Ovary (tissue), 9 donors: Measurements from ENCODE around the gene ARG2. TPM values are rescaled to one million over a fixed set of nuclear protein-coding genes. Genes with fewer than 3 reads are reported as not detected.
A peak's percentile ranks its signal among the peaks of the same experiment; 100 is the strongest.
"Not testable (repeated sequence)": the region's sequence is repeated elsewhere in the genome, so short reads cannot be mapped to it uniquely, and the experiment has no call there.

ENCODE experiments used
- DNase-seq, 5 donors: peaks; one replicate each; pipeline ENCODE4 v3.0.0-alpha.2; 2019 to 2020
- H3K27ac ChIP-seq, 2 donors: fragments of 200-600 bp; one replicate each; pipeline versions ENCODE4 v1.5.1 to v1.8.0; 2019 to 2022
- H3K27me3 ChIP-seq: fragments of 200-600 bp; one replicate; pipeline ENCODE4 v1.8.0; 2022
- H3K36me3 ChIP-seq: fragments of 200-600 bp; sonication (generic); one replicate; pipeline ENCODE4 v1.5.1; 2019
- H3K4me1 ChIP-seq: one replicate; pipeline ENCODE4 v1.8.1; 2013; ENCODE audit warnings: mild to moderate bottlenecking, moderate library complexity; ENCODE audit not compliant: insufficient read depth
- H3K4me3 ChIP-seq: fragments of 200-600 bp; sonication (generic); one replicate; pipeline ENCODE4 v1.5.1; 2017
- H3K9me3 ChIP-seq, 2 donors: fragments of 200-600 bp in 1 of 2; sonication (generic) in 1 of 2; one replicate each; pipeline versions ENCODE4 v1.5.1 to v1.8.1; 2013 to 2019; ENCODE audit warnings: mild to moderate bottlenecking in 1 of 2, moderate library complexity in 1 of 2
- EP300 ChIP-seq: sonication (generic); formaldehyde crosslinking; IDR thresholded peaks from one replicate; pipeline ENCODE4 v1.6.1; 2017; ENCODE audit warnings: antibody characterized with exemption
- POLR2A ChIP-seq: fragments of 450-650 bp; IDR thresholded peaks from one replicate; pipeline ENCODE4 v1.6.1; 2017; ENCODE audit warnings: antibody characterized with exemption, mild to moderate bottlenecking, moderate library complexity
- WGBS, 3 donors: extraction: QIAGEN DNeasy Blood & Tissue Kit in 1 of 3; methylation state at CpG; one replicate each; pipeline versions ENCODE4 v1.1.5 to v1.1.7; 2013 to 2017; 5-methylcytosine and 5-hydroxymethylcytosine counted together
- intact Hi-C, 4 donors: fragments of 100-400 bp; cut with DNase I; formaldehyde crosslinking; loops; one replicate each; pipeline versions ENCODE4 v1.11.0 to v1.15.1; 2022 to 2023
- polyA plus RNA-seq, 2 donors: library from polyadenylated mRNA; stranded (reverse); fragments of 200-250 nt in 1 of 2; fragments of 350-450 nt in 1 of 2; fragmentation: Illumina TruSeq in 1 of 2; extraction: RNeasy Lipid Tissue Mini Kit (QIAGEN cat#74804) in 1 of 2; gene quantifications; one replicate each; pipeline ENCODE4 v1.2.3, GENCODE V29; 2013 to 2014
- total RNA-seq, 7 donors: library from RNA; depleted of rRNA in 2 of 7; stranded (reverse); fragments of >200 nt in 2 of 7; fragmentation: NEBNext Ultra II Directional in 3 of 7; extraction: Animal tissue kit (Norgen Biotek cat#: 25700) in 3 of 7; gene quantifications; one replicate each; pipeline versions ENCODE4 v1.1.0 to v1.2.4, GENCODE V29; 2016 to 2023
- TF ChIP-seq, protein P1 (sequence below), 3 donors: fragments of 450-650 bp in 2 of 3; fragments of 200-600 bp in 1 of 3; IDR thresholded peaks; one replicate each; pipeline versions ENCODE4 v1.5.1 to v1.8.0; 2016 to 2022; ENCODE audit warnings: antibody characterized with exemption in 3 of 3, mild to moderate bottlenecking in 1 of 3
- donor health status: DM: no; HTN: no; CAD: no; lungs with moderate emphysema.
- donor health status: DM: no; HTN: no; CAD: no.
- donor health status: Bipolar disorder and iron deficiency.
- donor health status: DM: yes; HTN: yes; CAD: no.
- donor health status: DM: no; HTN: no; CAD: no.
- donor health status: DM: yes; HTN: yes; CAD: no.

Gene ARG2
- total and polyA plus RNA-seq, 9 donors, result 1.4 to 33.7 (median 4.4) TPM

DNA sequence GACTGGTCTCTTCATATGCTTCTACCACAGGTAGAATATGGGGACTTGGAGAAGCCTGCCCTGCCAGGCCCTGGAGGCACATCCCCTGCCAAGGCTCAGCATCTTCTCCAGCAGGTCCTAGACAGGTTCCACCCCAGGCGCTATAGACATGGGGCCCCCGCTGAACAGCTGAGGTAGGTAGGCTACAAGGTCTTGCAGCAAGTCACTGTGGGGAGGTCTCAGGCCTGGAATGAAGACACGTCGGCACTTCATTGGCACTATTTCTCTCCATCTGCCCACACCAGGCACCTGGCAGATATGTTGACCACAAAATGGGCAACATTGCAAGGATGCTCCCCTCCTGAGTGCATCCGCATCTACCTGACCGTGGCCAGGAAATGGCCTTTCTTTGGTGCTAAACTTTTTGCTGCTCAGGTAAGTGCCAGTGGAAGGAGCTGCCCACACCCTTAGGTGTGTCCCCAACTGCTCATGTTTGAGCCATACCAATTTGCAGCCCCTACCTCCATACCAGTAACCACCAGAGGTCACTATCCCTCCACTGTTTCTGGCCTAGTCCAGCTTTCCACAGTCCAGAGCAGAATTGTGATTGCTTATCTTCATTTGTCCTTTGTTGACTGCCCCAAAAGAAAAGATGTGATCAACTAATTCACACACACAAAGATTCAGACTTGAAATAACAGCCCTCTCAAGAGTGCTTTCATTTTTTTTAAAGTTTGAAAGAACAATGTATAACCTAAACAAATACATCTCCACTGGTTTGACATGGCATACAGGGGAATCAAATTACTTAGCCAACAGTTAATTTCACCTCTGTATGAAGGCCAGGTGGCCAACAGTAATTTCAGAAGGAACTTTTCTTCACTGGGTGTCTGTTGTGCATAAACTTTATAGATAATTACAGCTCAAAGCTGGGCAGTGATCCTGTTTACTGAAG lies 35.7 kb upstream of the ARG2 start:
- Histone ChIP-seq H3K4me3 (no peak overlapping the region), H3K27ac (no peak overlapping the region), H3K27me3 (no peaks in the 10 kb centered on the region), H3K9me3 (no peaks in the 10 kb centered on the region), H3K36me3 (no peaks in the 10 kb centered on the region), H3K4me1 (no peaks in the 10 kb centered on the region)
- TF ChIP-seq, protein P1, sequence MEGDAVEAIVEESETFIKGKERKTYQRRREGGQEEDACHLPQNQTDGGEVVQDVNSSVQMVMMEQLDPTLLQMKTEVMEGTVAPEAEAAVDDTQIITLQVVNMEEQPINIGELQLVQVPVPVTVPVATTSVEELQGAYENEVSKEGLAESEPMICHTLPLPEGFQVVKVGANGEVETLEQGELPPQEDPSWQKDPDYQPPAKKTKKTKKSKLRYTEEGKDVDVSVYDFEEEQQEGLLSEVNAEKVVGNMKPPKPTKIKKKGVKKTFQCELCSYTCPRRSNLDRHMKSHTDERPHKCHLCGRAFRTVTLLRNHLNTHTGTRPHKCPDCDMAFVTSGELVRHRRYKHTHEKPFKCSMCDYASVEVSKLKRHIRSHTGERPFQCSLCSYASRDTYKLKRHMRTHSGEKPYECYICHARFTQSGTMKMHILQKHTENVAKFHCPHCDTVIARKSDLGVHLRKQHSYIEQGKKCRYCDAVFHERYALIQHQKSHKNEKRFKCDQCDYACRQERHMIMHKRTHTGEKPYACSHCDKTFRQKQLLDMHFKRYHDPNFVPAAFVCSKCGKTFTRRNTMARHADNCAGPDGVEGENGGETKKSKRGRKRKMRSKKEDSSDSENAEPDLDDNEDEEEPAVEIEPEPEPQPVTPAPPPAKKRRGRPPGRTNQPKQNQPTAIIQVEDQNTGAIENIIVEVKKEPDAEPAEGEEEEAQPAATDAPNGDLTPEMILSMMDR (IDR thresholded peaks at IDR 0.05), result peak; percentile 23 to 56 (median 52)
- TF ChIP-seq POLR2A, result no peak
- intact Hi-C loops, result loop anchor here in 2 of 4 donors (5.0 to 10.0 kb wide), 2 partner anchors 121 to 123 kb away; partner anchors contain the start of gene RDH12 (in 1 of the 2)
- peak in 1 of 5 donors; percentile 39 for DNase-seq
- WGBS, 3 donors, result 80 to 92% (median 81%) methylated on average over 6 of the region's 6 CpGs

GRCh38 chr14:67584978-67585377 lies 34.7 kb upstream of the ARG2 start:
- WGBS, 3 donors, result 80 to 84% (median 82%) methylated on average over 3 of the region's 3 CpGs
- intact Hi-C loops, result loop anchor here in 2 of 4 donors (5.0 to 10.0 kb wide), 2 partner anchors 120 to 122 kb away; partner anchors contain the start of gene RDH12 (in 1 of the 2)
- Histone ChIP-seq H3K36me3 (no peaks in the 10 kb centered on the region), H3K27ac (no peak overlapping the region), H3K4me1 (no peaks in the 10 kb centered on the region), H3K27me3 (no peaks in the 10 kb centered on the region), H3K4me3 (no peak overlapping the region), H3K9me3 (no peaks in the 10 kb centered on the region)
- no peak for DNase-seq
- no peak for TF ChIP-seq EP300
- no peak for TF ChIP-seq POLR2A
- TF ChIP-seq, protein P1 (IDR thresholded peaks at IDR 0.05), result no peak

- H3K4me1 ChIP-seq, result no peaks in the 10 kb centered on the region
- H3K36me3 ChIP-seq, result no peaks in the 10 kb centered on the region
- WGBS, 3 donors, result 73 to 75% (median 74%) methylated on average over 4 of the region's 4 CpGs
- no peak overlapping the region for H3K27ac ChIP-seq
- no peaks in the 10 kb centered on the region for H3K27me3 ChIP-seq
- no peak for DNase-seq
- H3K4me3 ChIP-seq, result no peak overlapping the region
- no peaks in the 10 kb centered on the region for H3K9me3 ChIP-seq
- TF ChIP-seq, protein P1 (IDR thresholded peaks at IDR 0.05), result no peak
- intact Hi-C loops, result loop anchor here in 1 of 4 donors (10.0 kb wide), 1 partner anchor 118 kb away; the partner anchor contains the start of gene RDH12
Measured at GRCh38 chr14:67586369-67586768, 33.4 kb upstream of the ARG2 start.

DNA sequence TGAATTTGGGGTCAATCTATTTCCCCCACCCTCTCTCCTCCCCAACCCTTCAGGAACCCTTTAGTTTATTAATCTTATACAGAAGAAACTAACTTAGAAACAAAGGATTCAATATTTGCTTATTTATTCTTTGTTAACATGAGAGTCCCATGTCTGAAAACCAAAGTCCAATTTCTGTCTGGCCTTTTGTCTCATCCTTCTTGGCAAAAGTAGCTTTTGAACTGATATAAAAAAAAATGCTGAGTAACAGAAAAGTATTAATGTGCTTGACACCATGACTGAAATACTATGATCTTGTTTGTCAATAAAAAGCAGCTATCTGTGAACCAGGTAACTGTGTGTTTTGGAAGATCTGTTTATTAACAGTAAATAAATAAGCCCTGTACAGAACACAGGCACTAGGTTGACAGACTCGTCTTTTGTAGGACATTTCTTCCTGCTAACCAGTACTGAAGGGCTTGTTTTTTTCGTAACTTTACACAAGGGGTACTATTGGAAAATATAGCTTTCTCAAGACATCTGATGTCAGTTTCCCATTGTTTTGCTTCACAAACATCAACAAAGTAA lies 30.4 kb upstream of the ARG2 start:
- WGBS, 3 donors, result 76 to 94% (median 90%) methylated on average over 2 of the region's 2 CpGs
- no peaks in the 10 kb centered on the region for H3K9me3 ChIP-seq
- H3K4me1 ChIP-seq, result no peaks in the 10 kb centered on the region
- intact Hi-C loops, result loop anchor here in 1 of 4 donors (10.0 kb wide), 1 partner anchor 116 kb away; the partner anchor contains the start of gene RDH12
- TF ChIP-seq, protein P1 (IDR thresholded peaks at IDR 0.05), result no peak
- TF ChIP-seq EP300 (no peak), POLR2A (no peak)
- H3K4me3 ChIP-seq, result no peak overlapping the region
- H3K36me3 ChIP-seq, result no peaks in the 10 kb centered on the region
- H3K27ac ChIP-seq, result no peak overlapping the region
- DNase-seq, result no peak
- no peaks in the 10 kb centered on the region for H3K27me3 ChIP-seq

DNA sequence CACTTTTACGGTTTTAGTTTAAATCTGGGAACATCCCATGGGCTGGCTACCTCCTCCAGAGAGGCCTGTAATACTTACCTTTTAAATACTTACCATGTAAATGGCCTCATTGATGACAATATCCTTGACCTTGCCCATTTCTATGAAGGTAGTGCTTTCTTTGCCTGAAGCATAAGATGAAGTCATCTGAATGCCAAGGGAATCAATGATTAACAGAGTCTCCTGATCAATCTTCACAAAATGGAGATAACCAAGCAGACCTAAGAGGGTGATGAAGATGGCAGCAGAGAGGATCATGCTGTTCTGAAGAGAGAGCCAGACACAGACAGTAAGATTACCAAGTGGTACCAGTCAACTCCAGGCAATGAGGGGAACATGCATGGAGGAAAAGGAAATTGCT lies 26.1 kb upstream of the ARG2 start:
- H3K27me3 ChIP-seq, H3K4me1 ChIP-seq, H3K9me3 ChIP-seq, H3K4me3 ChIP-seq, H3K36me3 ChIP-seq, intact Hi-C loops, H3K27ac ChIP-seq, DNase-seq: not testable (repeated sequence)
- WGBS, 3 donors, result 0 to 51% (median 50%) methylated on average over 1 of the region's 1 CpG
